Neural cell (in vitro differentiated cells): ENCODE results near the gene CASKIN2. TPM values are rescaled to one million over a fixed set of nuclear protein-coding genes. Genes with fewer than 3 reads are reported as not detected.

Source experiments
- H2AFZ ChIP-seq: fragments of 200-600, 300-800 bp; sonication (generic), shearing (Covaris generic); 2 replicates; pipeline ENCODE4 v1.6.0; 2014; ENCODE audit warnings: low read depth, mild to moderate bottlenecking, antibody characterized with exemption, low read length, moderate library complexity
- H3F3A ChIP-seq: fragments of 200-600 bp; shearing (Covaris generic); 2 replicates; pipeline ENCODE4 v1.6.1; 2016; ENCODE audit warnings: mild to moderate bottlenecking, moderate library complexity, mixed read lengths, antibody characterized with exemption, low read length; ENCODE audit not compliant: insufficient read depth, poor library complexity, severe bottlenecking
- H3K27ac ChIP-seq: fragments of 200-600, 300-800 bp; sonication (generic), shearing (Covaris generic); 2 replicates; pipeline ENCODE4 v1.5.1; 2014; ENCODE audit warnings: mild to moderate bottlenecking, low read length, moderate library complexity
- H3K27me3 ChIP-seq: fragments of 300-800, 200-600 bp; sonication (generic), shearing (Covaris generic); 2 replicates; pipeline ENCODE4 v1.6.0; 2014; ENCODE audit warnings: mild to moderate bottlenecking, low read depth, low read length, moderate library complexity; ENCODE audit not compliant: insufficient read depth
- H3K36me3 ChIP-seq: fragments of 300-800, 200-600 bp; sonication (generic), shearing (Covaris generic); 2 replicates; pipeline ENCODE4 v1.5.1; 2014; ENCODE audit warnings: mild to moderate bottlenecking, antibody characterized with exemption, low read length, moderate library complexity; ENCODE audit not compliant: insufficient read depth
- H3K4me2 ChIP-seq: fragments of 300-800, 200-600 bp; sonication (generic), shearing (Covaris generic); 2 replicates; pipeline ENCODE4 v1.6.0; 2014; ENCODE audit warnings: mild to moderate bottlenecking, low read length
- H3K4me3 ChIP-seq: fragments of 300-800, 200-600 bp; sonication (generic), shearing (Covaris generic); 2 replicates; pipeline ENCODE4 v1.5.1; 2014; ENCODE audit warnings: mild to moderate bottlenecking, low read length, moderate library complexity
- H3K79me2 ChIP-seq: fragments of 200-600 bp; shearing (Covaris generic); replicated peaks from 2 replicates; pipeline ENCODE4 v1.6.0; 2014; ENCODE audit warnings: mild to moderate bottlenecking, low read length, moderate library complexity; ENCODE audit not compliant: insufficient read depth
- H3K9ac ChIP-seq: fragments of 300-800, 200-600 bp; sonication (generic), shearing (Covaris generic); 2 replicates; pipeline ENCODE4 v1.6.1; 2016; ENCODE audit warnings: mild to moderate bottlenecking, low read length, mixed read lengths
- H3K9me2 ChIP-seq: fragments of 200-600 bp; shearing (Covaris generic); 2 replicates; pipeline ENCODE4 v1.6.1; 2016; ENCODE audit warnings: mild to moderate bottlenecking, low read length, mixed read lengths; ENCODE audit not compliant: insufficient read depth
- H3K9me3 ChIP-seq: fragments of 200-600, 300-800 bp; sonication (generic), shearing (Covaris generic); 2 replicates; pipeline ENCODE4 v1.6.1; 2016; ENCODE audit warnings: mild to moderate bottlenecking, mixed run types, low read length, moderate library complexity, mixed read lengths
- H4K20me1 ChIP-seq: fragments of 200-600 bp; shearing (Covaris generic); 2 replicates; pipeline ENCODE4 v1.6.1; 2016; ENCODE audit warnings: mild to moderate bottlenecking, mixed run types; ENCODE audit not compliant: insufficient read depth
- EP300 ChIP-seq: fragments of 450-650 bp; conservative IDR thresholded peaks from 2 replicates; pipeline ENCODE4 v1.6.1; 2014; ENCODE audit warnings: antibody characterized with exemption, mild to moderate bottlenecking, moderate library complexity; ENCODE audit not compliant: poor library complexity, severe bottlenecking
- EZH2 ChIP-seq: fragments of 200-600, 300-800 bp; shearing (Covaris generic), sonication (generic); IDR thresholded peaks from 2 replicates; pipeline ENCODE4 v1.6.1; 2014; ENCODE audit warnings: antibody characterized with exemption, low read length, borderline replicate concordance, mild to moderate bottlenecking; ENCODE audit not compliant: insufficient read depth, poor library complexity, severe bottlenecking
- MXI1 ChIP-seq: fragments of 450-650 bp; conservative IDR thresholded peaks from 2 replicates; pipeline ENCODE4 v1.6.1; 2014; ENCODE audit warnings: antibody characterized with exemption, mild to moderate bottlenecking; ENCODE audit not compliant: poor library complexity, severe bottlenecking
- POLR2AphosphoS5 ChIP-seq: IDR thresholded peaks from 2 replicates; pipeline ENCODE4 v1.6.1; 2012
- RAD21 ChIP-seq: fragments of 450-650 bp; conservative IDR thresholded peaks from 2 replicates; pipeline ENCODE4 v1.6.1; 2014; ENCODE audit warnings: antibody characterized with exemption, mild to moderate bottlenecking, moderate library complexity
- REST ChIP-seq: IDR thresholded peaks from 2 replicates; pipeline ENCODE4 v1.6.1; 2012; ENCODE audit warnings: borderline replicate concordance
- SMC3 ChIP-seq: fragments of 450-650 bp; conservative IDR thresholded peaks from 2 replicates; pipeline ENCODE4 v1.6.1; 2014; ENCODE audit warnings: antibody characterized with exemption, mild to moderate bottlenecking, moderate library complexity; ENCODE audit not compliant: poor library complexity
- TAF1 ChIP-seq: IDR thresholded peaks from 2 replicates; pipeline ENCODE4 v1.6.1; 2012; ENCODE audit warnings: low read depth
- polyA plus RNA-seq: library from polyadenylated mRNA; depleted of rRNA; stranded (reverse); fragments of >200 nt; gene quantifications from 2 replicates; pipeline ENCODE4 v1.2.3, GENCODE V29; 2014
- TF ChIP-seq, protein P1 (sequence below): fragments of 450-650 bp; IDR thresholded peaks from 2 replicates; pipeline ENCODE4 v1.5.1; 2014; ENCODE audit warnings: antibody characterized with exemption, mild to moderate bottlenecking, moderate library complexity; ENCODE audit not compliant: poor library complexity, severe bottlenecking

Gene CASKIN2
- polyA plus RNA-seq, 1 donor from 2014 or later: 2.8 TPM

- Histone ChIP-seq H2AFZ (no peak overlapping the region), H3K79me2 (no peaks in the 10 kb centered on the region), H4K20me1 (no peaks in the 10 kb centered on the region), H3K9me2 (no peaks in the 10 kb centered on the region), H3K9me3 (no peaks in the 10 kb centered on the region), H3K9ac (no peak overlapping the region), H3K4me3 (no peak overlapping the region), H3F3A (no peaks in the 10 kb centered on the region), H3K27me3 (no peaks in the 10 kb centered on the region), H3K36me3 (no peaks in the 10 kb centered on the region), H3K27ac (no peak overlapping the region), H3K4me2 (no peak overlapping the region)
- no peak for TF ChIP-seq RAD21
- no peak for TF ChIP-seq MXI1
- no peak for TF ChIP-seq SMC3
- TF ChIP-seq EP300: no peak
- no peak for TF ChIP-seq REST
- no peak for TF ChIP-seq TAF1
- TF ChIP-seq EZH2: no peak
- no peak for TF ChIP-seq POLR2AphosphoS5
- TF ChIP-seq, protein P1, sequence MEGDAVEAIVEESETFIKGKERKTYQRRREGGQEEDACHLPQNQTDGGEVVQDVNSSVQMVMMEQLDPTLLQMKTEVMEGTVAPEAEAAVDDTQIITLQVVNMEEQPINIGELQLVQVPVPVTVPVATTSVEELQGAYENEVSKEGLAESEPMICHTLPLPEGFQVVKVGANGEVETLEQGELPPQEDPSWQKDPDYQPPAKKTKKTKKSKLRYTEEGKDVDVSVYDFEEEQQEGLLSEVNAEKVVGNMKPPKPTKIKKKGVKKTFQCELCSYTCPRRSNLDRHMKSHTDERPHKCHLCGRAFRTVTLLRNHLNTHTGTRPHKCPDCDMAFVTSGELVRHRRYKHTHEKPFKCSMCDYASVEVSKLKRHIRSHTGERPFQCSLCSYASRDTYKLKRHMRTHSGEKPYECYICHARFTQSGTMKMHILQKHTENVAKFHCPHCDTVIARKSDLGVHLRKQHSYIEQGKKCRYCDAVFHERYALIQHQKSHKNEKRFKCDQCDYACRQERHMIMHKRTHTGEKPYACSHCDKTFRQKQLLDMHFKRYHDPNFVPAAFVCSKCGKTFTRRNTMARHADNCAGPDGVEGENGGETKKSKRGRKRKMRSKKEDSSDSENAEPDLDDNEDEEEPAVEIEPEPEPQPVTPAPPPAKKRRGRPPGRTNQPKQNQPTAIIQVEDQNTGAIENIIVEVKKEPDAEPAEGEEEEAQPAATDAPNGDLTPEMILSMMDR: no peak
Measured at GRCh38 chr17:75561927-75562603, 46.7 kb upstream of the CASKIN2 start.

- H3K79me2 ChIP-seq: no peaks in the 10 kb centered on the region
- H3K4me3 ChIP-seq: no peak overlapping the region
- no peaks in the 10 kb centered on the region for H4K20me1 ChIP-seq
- no peak overlapping the region for H3K27ac ChIP-seq
- no peak overlapping the region for H2AFZ ChIP-seq
- no peak overlapping the region for H3K9ac ChIP-seq
- no peaks in the 10 kb centered on the region for H3K9me3 ChIP-seq
- H3F3A ChIP-seq: no peaks in the 10 kb centered on the region
- H3K36me3 ChIP-seq: no peaks in the 10 kb centered on the region
- no peak overlapping the region for H3K4me2 ChIP-seq
- no peaks in the 10 kb centered on the region for H3K9me2 ChIP-seq
- no peaks in the 10 kb centered on the region for H3K27me3 ChIP-seq
- no peak for TF ChIP-seq EP300
- no peak for TF ChIP-seq EZH2
- TF ChIP-seq MXI1: no peak
- no peak for TF ChIP-seq TAF1
- TF ChIP-seq RAD21: no peak
- TF ChIP-seq REST: no peak
- TF ChIP-seq POLR2AphosphoS5: no peak
- TF ChIP-seq SMC3: no peak
- TF ChIP-seq, protein P1: no peak
Measured at GRCh38 chr17:75559958-75560533, 44.7 kb upstream of the CASKIN2 start.
